Measurements from ENCODE around the gene DLK2. TPM values are rescaled to one million over a fixed set of nuclear protein-coding genes. Genes with fewer than 3 reads are reported as not detected.

DLK2 gene
- total and polyA plus RNA-seq, 2 of the 13 experiments (the other 11 are each of a cell fraction or from before 2014, with no cell fraction given): 1.2 to 3.8 TPM

- TF ChIP-seq, protein P1, sequence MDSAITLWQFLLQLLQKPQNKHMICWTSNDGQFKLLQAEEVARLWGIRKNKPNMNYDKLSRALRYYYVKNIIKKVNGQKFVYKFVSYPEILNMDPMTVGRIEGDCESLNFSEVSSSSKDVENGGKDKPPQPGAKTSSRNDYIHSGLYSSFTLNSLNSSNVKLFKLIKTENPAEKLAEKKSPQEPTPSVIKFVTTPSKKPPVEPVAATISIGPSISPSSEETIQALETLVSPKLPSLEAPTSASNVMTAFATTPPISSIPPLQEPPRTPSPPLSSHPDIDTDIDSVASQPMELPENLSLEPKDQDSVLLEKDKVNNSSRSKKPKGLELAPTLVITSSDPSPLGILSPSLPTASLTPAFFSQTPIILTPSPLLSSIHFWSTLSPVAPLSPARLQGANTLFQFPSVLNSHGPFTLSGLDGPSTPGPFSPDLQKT (CRISPR knock-in tag; IDR thresholded peaks at IDR 0.05; ENCODE audit: borderline replicate concordance): no peak
- TF ChIP-seq, protein P2, sequence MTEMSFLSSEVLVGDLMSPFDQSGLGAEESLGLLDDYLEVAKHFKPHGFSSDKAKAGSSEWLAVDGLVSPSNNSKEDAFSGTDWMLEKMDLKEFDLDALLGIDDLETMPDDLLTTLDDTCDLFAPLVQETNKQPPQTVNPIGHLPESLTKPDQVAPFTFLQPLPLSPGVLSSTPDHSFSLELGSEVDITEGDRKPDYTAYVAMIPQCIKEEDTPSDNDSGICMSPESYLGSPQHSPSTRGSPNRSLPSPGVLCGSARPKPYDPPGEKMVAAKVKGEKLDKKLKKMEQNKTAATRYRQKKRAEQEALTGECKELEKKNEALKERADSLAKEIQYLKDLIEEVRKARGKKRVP (CRISPR knock-in tag; IDR thresholded peaks at IDR 0.05): peak; percentile 5 to 42; a peak in 1 of 4 replicates
- peak; percentile 87 for TF ChIP-seq U2AF1 (optimal IDR thresholded peaks at IDR 0.05; ENCODE audit: low read depth, low read length)
- TF ChIP-seq SRSF1 (optimal IDR thresholded peaks at IDR 0.05; ENCODE audit: low read depth, low read length): peak; percentile 76
- TF ChIP-seq HNF1A (IDR thresholded peaks at IDR 0.05; ENCODE audit: low read depth): no peak
- TF ChIP-seq HNF1A (CRISPR knock-in tag; IDR thresholded peaks at IDR 0.05; ENCODE audit: borderline replicate concordance): 0 out of 2 replicates have a peak, but pooled peaks have one; percentile 14
- no peak for TF ChIP-seq ZNF343 (CRISPR knock-in tag; IDR thresholded peaks at IDR 0.05)
- peak; percentile 85 for TF ChIP-seq ZNF777 (CRISPR knock-in tag; IDR thresholded peaks at IDR 0.05)
- TF ChIP-seq, protein P3, sequence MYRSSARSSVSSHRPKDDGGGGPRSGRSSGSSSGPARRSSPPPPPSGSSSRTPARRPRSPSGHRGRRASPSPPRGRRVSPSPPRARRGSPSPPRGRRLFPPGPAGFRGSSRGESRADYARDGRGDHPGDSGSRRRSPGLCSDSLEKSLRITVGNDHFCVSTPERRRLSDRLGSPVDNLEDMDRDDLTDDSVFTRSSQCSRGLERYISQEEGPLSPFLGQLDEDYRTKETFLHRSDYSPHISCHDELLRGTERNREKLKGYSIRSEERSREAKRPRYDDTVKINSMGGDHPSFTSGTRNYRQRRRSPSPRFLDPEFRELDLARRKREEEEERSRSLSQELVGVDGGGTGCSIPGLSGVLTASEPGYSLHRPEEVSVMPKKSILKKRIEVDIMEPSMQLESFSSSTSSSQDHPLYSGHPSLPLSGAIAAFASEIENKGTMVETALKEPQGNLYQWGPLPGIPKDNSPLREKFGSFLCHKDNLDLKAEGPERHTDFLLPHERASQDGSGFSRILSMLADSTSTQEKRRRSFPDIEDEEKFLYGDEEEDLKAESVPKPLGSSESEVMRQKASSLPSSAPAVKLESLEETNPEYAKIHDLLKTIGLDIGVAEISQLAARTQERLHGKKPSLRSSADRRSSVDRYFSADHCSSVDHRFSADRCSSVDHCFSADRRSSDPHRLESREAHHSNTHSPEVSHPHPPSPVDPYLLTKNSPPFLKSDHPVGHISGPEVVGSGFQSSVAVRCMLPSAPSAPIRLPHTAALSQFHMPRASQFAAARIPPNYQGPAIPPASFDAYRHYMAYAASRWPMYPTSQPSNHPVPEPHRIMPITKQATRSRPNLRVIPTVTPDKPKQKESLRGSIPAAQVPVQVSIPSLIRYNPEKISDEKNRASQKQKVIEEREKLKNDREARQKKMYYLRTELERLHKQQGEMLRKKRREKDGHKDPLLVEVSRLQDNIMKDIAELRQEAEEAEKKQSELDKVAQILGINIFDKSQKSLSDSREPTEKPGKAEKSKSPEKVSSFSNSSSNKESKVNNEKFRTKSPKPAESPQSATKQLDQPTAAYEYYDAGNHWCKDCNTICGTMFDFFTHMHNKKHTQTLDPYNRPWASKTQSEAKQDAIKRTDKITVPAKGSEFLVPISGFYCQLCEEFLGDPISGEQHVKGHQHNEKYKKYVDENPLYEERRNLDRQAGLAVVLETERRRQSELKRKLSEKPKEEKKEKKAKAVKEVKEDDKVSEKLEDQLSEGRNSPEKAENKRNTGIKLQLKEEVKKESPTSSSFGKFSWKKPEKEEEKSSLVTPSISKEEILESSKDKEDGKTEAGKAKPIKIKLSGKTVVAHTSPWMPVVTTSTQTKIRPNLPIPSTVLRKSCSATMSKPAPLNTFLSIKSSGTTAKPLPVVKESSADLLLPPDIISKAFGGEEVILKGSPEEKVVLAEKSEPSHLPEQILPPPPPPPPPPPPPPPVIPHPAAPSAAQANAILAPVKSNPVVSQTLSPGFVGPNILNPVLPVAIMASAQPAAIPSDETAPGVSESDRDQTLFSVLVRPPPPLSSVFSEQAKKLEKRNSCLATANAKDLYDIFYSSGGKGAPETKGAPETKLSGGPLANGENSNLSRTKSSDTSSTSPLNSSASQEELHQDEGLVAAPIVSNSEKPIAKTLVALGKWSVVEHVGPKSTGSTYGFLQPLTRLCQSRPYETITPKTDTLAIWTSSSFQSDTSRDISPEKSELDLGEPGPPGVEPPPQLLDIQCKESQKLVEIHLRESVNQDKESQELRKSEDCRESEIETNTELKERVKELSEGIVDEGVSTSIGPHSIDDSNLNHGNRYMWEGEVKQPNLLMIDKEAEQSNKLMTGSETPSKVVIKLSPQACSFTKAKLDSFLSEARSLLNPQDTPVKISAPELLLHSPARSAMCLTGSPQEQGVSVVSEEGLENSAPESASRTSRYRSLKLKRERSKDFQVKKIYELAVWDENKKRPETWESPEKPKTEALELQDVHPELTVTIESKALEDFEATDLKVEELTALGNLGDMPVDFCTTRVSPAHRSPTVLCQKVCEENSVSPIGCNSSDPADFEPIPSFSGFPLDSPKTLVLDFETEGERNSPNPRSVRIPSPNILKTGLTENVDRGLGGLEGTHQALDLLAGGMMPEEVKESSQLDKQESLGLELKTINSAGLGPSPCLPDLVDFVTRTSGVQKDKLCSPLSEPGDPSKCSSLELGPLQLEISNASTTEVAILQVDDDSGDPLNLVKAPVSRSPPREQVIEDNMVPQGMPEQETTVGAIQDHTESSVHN (CRISPR knock-in tag; IDR thresholded peaks at IDR 0.05): no peak
- TF ChIP-seq HNRNPK (IDR thresholded peaks at IDR 0.05; ENCODE audit: low read depth, low read length, poor library complexity, severe bottlenecking): peak; percentile 81
- TF ChIP-seq AKAP8 (CRISPR knock-in tag; IDR thresholded peaks at IDR 0.05): peak; percentile 95
- TF ChIP-seq MXD4 (CRISPR knock-in tag; IDR thresholded peaks at IDR 0.05): peak; percentile 90
These were observed 435 bp downstream of the DLK2 start (continued) for GRCh38 chr6:43454696-43455530.
